DND-41 (cell line): ENCODE measurements around the gene C11orf21.

ENCODE experiments used
- ATAC-seq: fragments of 200-7000 bp; cut with Tn5 transposase; 3 replicates; pipeline ENCODE4 v1.9.1; 2021; ENCODE audit warnings: low read depth; ENCODE audit not compliant: insufficient read depth
- DNase-seq: peaks from one replicate; pipeline ENCODE4 v3.0.0-alpha.2; 2020
- H2AFZ ChIP-seq: 2 replicates; pipeline ENCODE4 v1.6.0; 2012; ENCODE audit warnings: low read depth, low read length
- H3K27ac ChIP-seq: 2 replicates; pipeline ENCODE4 v1.5.1; 2012; ENCODE audit warnings: low read length, inconsistent platforms
- H3K27me3 ChIP-seq: fragments of 200-600 bp; sonication (generic); 2 replicates; pipeline ENCODE4 v1.6.0; 2012; ENCODE audit warnings: low read length, mild to moderate bottlenecking, inconsistent platforms; ENCODE audit not compliant: insufficient read depth, poor library complexity
- H3K36me3 ChIP-seq: 2 replicates; pipeline ENCODE4 v1.5.1; 2012; ENCODE audit warnings: low read length, inconsistent platforms; ENCODE audit not compliant: insufficient read depth
- H3K4me1 ChIP-seq: 2 replicates; pipeline ENCODE4 v1.5.1; 2012; ENCODE audit warnings: mild to moderate bottlenecking, low read length; ENCODE audit not compliant: insufficient read depth
- H3K4me2 ChIP-seq: 2 replicates; pipeline ENCODE4 v1.6.0; 2012; ENCODE audit warnings: mild to moderate bottlenecking, moderate library complexity, low read length, inconsistent platforms; ENCODE audit not compliant: insufficient read depth
- H3K4me3 ChIP-seq, 2 experiments: fragments of 200-600 bp in 1 of 2; shearing (Covaris generic) in 1 of 2; 2 replicates each; pipeline ENCODE4 v1.5.1; 2012 to 2016; ENCODE audit warnings: inconsistent platforms in 2 of 2, low read length in 2 of 2, mild to moderate bottlenecking in 2 of 2, low read depth in 1 of 2, moderate library complexity in 1 of 2
- H3K79me2 ChIP-seq: 2 replicates; pipeline ENCODE4 v1.6.0; 2012; ENCODE audit warnings: low read length, inconsistent platforms; ENCODE audit not compliant: insufficient read depth
- H3K9ac ChIP-seq: 2 replicates; pipeline ENCODE4 v1.6.0; 2012; ENCODE audit warnings: low read depth, mild to moderate bottlenecking, inconsistent platforms, low read length, moderate library complexity
- H3K9me3 ChIP-seq: 2 replicates; pipeline ENCODE4 v1.5.1; 2012; ENCODE audit warnings: low read length, moderate library complexity, mild to moderate bottlenecking, inconsistent platforms; ENCODE audit not compliant: insufficient read depth, severe bottlenecking
- H4K20me1 ChIP-seq: 2 replicates; pipeline ENCODE4 v1.6.0; 2012; ENCODE audit warnings: low read length; ENCODE audit not compliant: insufficient read depth
- CTCF ChIP-seq: IDR thresholded peaks from 2 replicates; pipeline ENCODE4 v1.5.1; 2012; ENCODE audit warnings: borderline replicate concordance, low read length, moderate library complexity, mild to moderate bottlenecking; ENCODE audit not compliant: poor library complexity, severe bottlenecking; ENCODE audit errors: extremely low read depth
- EZH2 ChIP-seq: IDR thresholded peaks from 3 replicates; pipeline ENCODE4 v1.6.1; 2012; ENCODE audit warnings: borderline replicate concordance, low read depth, mild to moderate bottlenecking, moderate library complexity, low read length, inconsistent platforms; ENCODE audit not compliant: severe bottlenecking

C11orf21 gene

GRCh38 chr11:2249189-2249916, 52.4 kb downstream of the C11orf21 start:
- no peak overlapping the region for H2AFZ ChIP-seq
- H3K4me3 ChIP-seq = no peak overlapping the region
- H4K20me1 ChIP-seq = no peaks in the 10 kb centered on the region
- no peaks in the 10 kb centered on the region for H3K9me3 ChIP-seq
- H3K9ac ChIP-seq = no peak overlapping the region
- H3K4me2 ChIP-seq = no peak overlapping the region
- no peaks in the 10 kb centered on the region for H3K4me1 ChIP-seq
- H3K27ac ChIP-seq = no peak overlapping the region
- ATAC-seq (no peak), DNase-seq (no peak)
- no peak for TF ChIP-seq EZH2
- no peak for TF ChIP-seq CTCF
- no peaks in the 10 kb centered on the region for H3K27me3 ChIP-seq
- H3K36me3 ChIP-seq = no peaks in the 10 kb centered on the region
- no peaks in the 10 kb centered on the region for H3K79me2 ChIP-seq

- Histone ChIP-seq H3K9me3 (no peaks in the 10 kb centered on the region), H3K9ac (no peak overlapping the region), H4K20me1 (no peaks in the 10 kb centered on the region), H3K79me2 (no peaks in the 10 kb centered on the region), H3K4me3 (no peak overlapping the region), H3K36me3 (no peaks in the 10 kb centered on the region), H3K27me3 (no peaks in the 10 kb centered on the region), H3K4me1 (no peaks in the 10 kb centered on the region), H3K4me2 (no peak overlapping the region), H3K27ac (no peak overlapping the region), H2AFZ (no peak overlapping the region)
- no peak for ATAC-seq
- TF ChIP-seq EZH2 (no peak), CTCF (no peak)
- DNase-seq = no peak
These were observed 53.0 kb downstream of the C11orf21 start for GRCh38 chr11:2248762-2249161.

GRCh38 chr11:2248242-2248641, 53.5 kb downstream of the C11orf21 start:
- Histone ChIP-seq H3K27me3 (no peaks in the 10 kb centered on the region), H3K9ac (no peak overlapping the region), H4K20me1 (no peaks in the 10 kb centered on the region), H3K27ac (no peak overlapping the region), H3K9me3 (no peaks in the 10 kb centered on the region), H3K79me2 (no peaks in the 10 kb centered on the region), H3K4me1 (no peaks in the 10 kb centered on the region), H2AFZ (no peak overlapping the region), H3K4me2 (no peak overlapping the region), H3K4me3 (no peak overlapping the region), H3K36me3 (no peaks in the 10 kb centered on the region)
- TF ChIP-seq EZH2 = no peak
- TF ChIP-seq CTCF = no peak
- DNase-seq (no peak), ATAC-seq (no peak)
